Measurements from ENCODE around the gene SULT2B1.
"Not testable (repeated sequence)": the region's sequence is repeated elsewhere in the genome, so short reads cannot be mapped to it uniquely, and the experiment has no call there.

The SULT2B1 gene

DNA sequence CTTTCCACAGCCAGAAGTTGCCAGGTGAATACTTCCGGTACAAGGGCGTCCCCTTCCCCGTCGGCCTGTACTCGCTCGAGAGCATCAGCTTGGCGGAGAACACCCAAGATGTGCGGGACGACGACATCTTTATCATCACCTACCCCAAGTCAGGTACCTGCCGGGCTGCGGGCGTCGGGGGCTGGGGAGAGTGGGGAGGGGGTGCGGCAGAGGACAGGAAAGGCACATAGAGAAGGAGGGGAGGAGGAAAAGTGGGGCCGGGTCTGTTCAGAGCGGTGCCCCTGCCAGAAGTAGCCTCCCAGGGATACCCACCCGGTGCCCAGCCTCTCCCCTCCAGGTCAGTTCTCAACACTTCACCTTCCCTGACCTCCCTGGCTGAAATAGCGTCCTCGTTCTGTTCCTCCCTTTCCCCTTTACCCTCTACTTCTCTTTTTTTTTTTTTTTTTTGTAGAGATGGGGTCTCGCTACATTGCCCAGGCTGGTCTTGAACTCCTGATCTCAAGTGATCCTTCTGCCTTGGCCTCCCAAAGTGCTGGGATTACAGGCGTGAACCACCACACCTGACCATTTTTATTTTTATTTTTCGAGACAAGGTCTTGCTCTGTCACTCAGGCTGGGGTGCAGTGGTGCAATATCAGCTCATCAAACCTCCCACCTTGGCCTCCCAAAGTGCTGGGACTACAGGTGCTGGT is 24.1 kb downstream of the SULT2B1 start:
- no peak for TF ChIP-seq CTCF (IDR thresholded peaks at IDR 0.05; ENCODE audit: low read depth, low read length)
- TF ChIP-seq POLR2A (IDR thresholded peaks at IDR 0.05; ENCODE audit: extremely low read depth, insufficient read length): no peak
- TF ChIP-seq, protein P1, sequence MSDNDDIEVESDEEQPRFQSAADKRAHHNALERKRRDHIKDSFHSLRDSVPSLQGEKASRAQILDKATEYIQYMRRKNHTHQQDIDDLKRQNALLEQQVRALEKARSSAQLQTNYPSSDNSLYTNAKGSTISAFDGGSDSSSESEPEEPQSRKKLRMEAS (IDR thresholded peaks at IDR 0.05; ENCODE audit: low read depth, low read length): no peak
- TF ChIP-seq MYC (IDR thresholded peaks at IDR 0.05; ENCODE audit: low read depth, low read length): no peak
- DNase-seq (ENCODE audit: low read depth): no peak
- H3K4me3 ChIP-seq (ENCODE audit: low read depth, low read length): no peak overlapping the region

DNA sequence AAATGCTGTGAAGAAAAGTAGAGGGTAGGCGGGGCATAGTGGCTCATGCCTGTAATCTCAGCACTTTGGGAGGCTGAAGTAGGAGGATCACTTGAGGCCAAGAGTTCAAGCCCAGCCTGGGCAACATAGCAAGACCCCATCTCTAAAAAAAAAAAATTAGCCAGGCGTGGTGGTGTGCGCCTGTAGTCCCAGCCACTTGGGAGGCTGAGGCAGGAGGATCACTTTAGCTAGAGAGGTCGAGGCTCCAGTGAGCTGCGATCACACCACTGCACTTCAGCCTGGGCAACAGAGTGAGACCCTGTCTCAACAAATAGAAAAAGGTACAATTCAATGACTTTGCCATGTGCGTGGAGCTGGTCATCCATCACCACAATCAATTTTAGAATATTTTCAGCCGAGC is 25.9 kb downstream of the SULT2B1 start:
- DNase-seq (ENCODE audit: low read depth); H3K4me3 ChIP-seq (ENCODE audit: low read depth, low read length): not testable (repeated sequence)

- TF ChIP-seq POLR2A (IDR thresholded peaks at IDR 0.05; ENCODE audit: extremely low read depth, insufficient read length): no peak
- TF ChIP-seq CTCF (IDR thresholded peaks at IDR 0.05; ENCODE audit: low read depth, low read length): no peak
- no peak for TF ChIP-seq MYC (IDR thresholded peaks at IDR 0.05; ENCODE audit: low read depth, low read length)
- TF ChIP-seq, protein P1 (IDR thresholded peaks at IDR 0.05; ENCODE audit: low read depth, low read length): 0 out of 2 replicates have a peak, but pooled peaks have one; percentile 20
- DNase-seq (ENCODE audit: low read depth): no peak
- no peak overlapping the region for H3K4me3 ChIP-seq (ENCODE audit: low read depth, low read length)
Observed at GRCh38 chr19:48578891-48579290, 26.9 kb downstream of the SULT2B1 start.

DNA sequence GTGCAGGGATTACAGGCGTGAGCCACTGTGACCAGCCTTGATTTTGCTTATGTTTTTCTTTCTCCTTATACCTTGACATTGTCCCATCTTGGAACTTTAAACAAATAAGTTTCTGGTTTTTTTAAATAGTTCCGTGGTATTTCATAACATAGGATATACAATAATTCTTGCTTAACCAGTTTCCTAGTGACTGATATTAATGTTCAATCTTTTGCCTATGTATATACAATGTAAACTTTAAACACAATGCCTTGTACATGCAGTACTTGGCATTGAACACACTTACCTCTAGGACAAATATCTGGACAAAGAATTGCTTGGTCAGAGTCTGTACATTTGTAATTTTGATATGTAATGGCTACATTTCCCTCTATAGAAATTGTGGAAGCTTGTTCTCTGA is 30.2 kb downstream of the SULT2B1 start:
- no peak overlapping the region for H3K4me3 ChIP-seq (ENCODE audit: low read depth, low read length)
- DNase-seq (ENCODE audit: low read depth): no peak
- TF ChIP-seq, protein P1 (IDR thresholded peaks at IDR 0.05; ENCODE audit: low read depth, low read length): no peak
- no peak for TF ChIP-seq CTCF (IDR thresholded peaks at IDR 0.05; ENCODE audit: low read depth, low read length)
- no peak for TF ChIP-seq POLR2A (IDR thresholded peaks at IDR 0.05; ENCODE audit: extremely low read depth, insufficient read length)
- TF ChIP-seq MYC (IDR thresholded peaks at IDR 0.05; ENCODE audit: low read depth, low read length): no peak

DNA sequence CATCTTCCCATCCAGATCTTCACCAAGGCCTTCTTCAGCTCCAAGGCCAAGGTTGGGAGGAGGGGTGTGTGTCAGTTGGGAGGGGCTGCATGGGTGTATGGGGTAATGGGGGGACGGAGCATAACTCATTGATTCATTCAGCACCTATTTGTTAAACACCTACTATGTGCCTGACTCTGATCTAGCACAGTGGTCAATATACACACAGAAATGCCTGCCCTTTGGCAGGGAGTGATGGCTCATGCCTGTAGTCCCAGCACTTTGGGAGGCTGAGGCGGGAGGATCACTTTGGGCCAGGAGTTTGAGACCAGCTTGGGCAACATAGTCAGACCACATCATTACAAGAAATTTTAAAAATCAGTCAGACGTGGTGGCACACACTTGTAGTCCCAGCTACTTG is 35.4 kb downstream of the SULT2B1 start:
- DNase-seq (ENCODE audit: low read depth): no peak
- TF ChIP-seq, protein P1 (IDR thresholded peaks at IDR 0.05; ENCODE audit: low read depth, low read length): no peak
- TF ChIP-seq POLR2A (IDR thresholded peaks at IDR 0.05; ENCODE audit: extremely low read depth, insufficient read length): no peak
- no peak for TF ChIP-seq CTCF (IDR thresholded peaks at IDR 0.05; ENCODE audit: low read depth, low read length)
- no peak for TF ChIP-seq MYC (IDR thresholded peaks at IDR 0.05; ENCODE audit: low read depth, low read length)
- H3K4me3 ChIP-seq (ENCODE audit: low read depth, low read length): no peak overlapping the region

- TF ChIP-seq MYC (IDR thresholded peaks at IDR 0.05; ENCODE audit: low read depth, low read length) (peak; percentile 86), CTCF (IDR thresholded peaks at IDR 0.05; ENCODE audit: low read depth, low read length) (peak; percentile 100), POLR2A (IDR thresholded peaks at IDR 0.05; ENCODE audit: extremely low read depth, insufficient read length) (peak; percentile 48)
- TF ChIP-seq, protein P1 (IDR thresholded peaks at IDR 0.05; ENCODE audit: low read depth, low read length): peak; percentile 89
- peak overlapping the region; percentile 18 for H3K4me3 ChIP-seq (ENCODE audit: low read depth, low read length)
- DNase-seq (ENCODE audit: low read depth): peak; percentile 100
Observed at GRCh38 chr19:48588670-48589401, 36.9 kb downstream of the SULT2B1 start.

Data from NB4 (cell line).